GM18907 (cell line): ENCODE measurements around the gene C2CD4C.
"Not testable (repeated sequence)": the region's sequence is repeated elsewhere in the genome, so short reads cannot be mapped to it uniquely, and the experiment has no call there.

Experiments used
- ATAC-seq: cut with Tn5 transposase; IDR thresholded peaks from one replicate; pipeline ENCODE4 v1.9.1; 2021; ENCODE audit warnings: mild to moderate bottlenecking, moderate library complexity; ENCODE audit not compliant: unreplicated experiment

C2CD4C gene

GRCh38 chr19:400976-401865 lies 7.7 kb downstream of the C2CD4C start:
- no peak for ATAC-seq

- no peak for ATAC-seq
Observed at GRCh38 chr19:399370-399769, 9.6 kb downstream of the C2CD4C start.

- no peak for ATAC-seq
Observed at GRCh38 chr19:398719-399118, 10.2 kb downstream of the C2CD4C start.

GRCh38 chr19:397941-398706 lies 10.8 kb downstream of the C2CD4C start:
- ATAC-seq, result no peak

GRCh38 chr19:397321-397720 lies 11.6 kb downstream of the C2CD4C start:
- ATAC-seq, result no peak

- ATAC-seq, result no peak
Observed at GRCh38 chr19:395467-395866, 13.5 kb downstream of the C2CD4C start.

- not testable (repeated sequence) for ATAC-seq
Observed at GRCh38 chr19:394857-395256, 14.1 kb downstream of the C2CD4C start.

GRCh38 chr19:393560-393959 lies 15.4 kb downstream of the C2CD4C start:
- not testable (repeated sequence) for ATAC-seq

GRCh38 chr19:392375-392970 lies 16.5 kb downstream of the C2CD4C start:
- no peak for ATAC-seq

- ATAC-seq, result no peak
Observed at GRCh38 chr19:391726-392374, 17.1 kb downstream of the C2CD4C start.

GRCh38 chr19:391207-391557 lies 17.8 kb downstream of the C2CD4C start:
- ATAC-seq, result no peak

GRCh38 chr19:390386-391206 lies 18.4 kb downstream of the C2CD4C start:
- no peak for ATAC-seq

- no peak for ATAC-seq
Observed at GRCh38 chr19:389935-390289, 19.0 kb downstream of the C2CD4C start.

- ATAC-seq, result no peak
Observed at GRCh38 chr19:389255-389934, 19.6 kb downstream of the C2CD4C start.

GRCh38 chr19:388691-389090 lies 20.3 kb downstream of the C2CD4C start:
- ATAC-seq, result no peak

GRCh38 chr19:387777-388176 lies 21.2 kb downstream of the C2CD4C start:
- ATAC-seq, result no peak

GRCh38 chr19:386632-387301 lies 22.2 kb downstream of the C2CD4C start:
- not testable (repeated sequence) for ATAC-seq

GRCh38 chr19:386189-386588 lies 22.8 kb downstream of the C2CD4C start:
- ATAC-seq, result not testable (repeated sequence)

GRCh38 chr19:384799-385169 lies 24.2 kb downstream of the C2CD4C start:
- ATAC-seq, result no peak
